Ovary (tissue), 1 donor: ENCODE measurements around the gene SLK.

ENCODE experiments used
- EP300 ChIP-seq: sonication (generic); formaldehyde crosslinking; IDR thresholded peaks from one replicate; pipeline ENCODE4 v1.6.1; 2017; ENCODE audit warnings: antibody characterized with exemption
- POLR2A ChIP-seq: fragments of 450-650 bp; IDR thresholded peaks from one replicate; pipeline ENCODE4 v1.6.1; 2017; ENCODE audit warnings: antibody characterized with exemption, mild to moderate bottlenecking, moderate library complexity

- TF ChIP-seq EP300 (no peak), POLR2A (no peak)
Observed at GRCh38 chr10:104031631-104032030, 64.7 kb downstream of the SLK start.
